NCI-H446 (cell line): ENCODE results near the gene TULP4.

Experiments
- DNase-seq, 2 experiments: peaks; one replicate each; lab custom pipeline; 2025; lab: John Stamatoyannopoulos, UW

TULP4 gene

GRCh38 chr6:158358450-158359077 is 46.3 kb downstream of the TULP4 start:
- no peak for DNase-seq

- no peak for DNase-seq
Observed at GRCh38 chr6:158361068-158361467, 48.8 kb downstream of the TULP4 start.

GRCh38 chr6:158361961-158362669 is 49.9 kb downstream of the TULP4 start:
- DNase-seq: no peak

GRCh38 chr6:158366363-158366762 is 54.1 kb downstream of the TULP4 start:
- DNase-seq: no peak

- DNase-seq: no peak
Observed at GRCh38 chr6:158367816-158368215, 55.6 kb downstream of the TULP4 start.

- DNase-seq: no peak
Observed at GRCh38 chr6:158369241-158369640, 57.0 kb downstream of the TULP4 start.

- DNase-seq: no peak
Observed at GRCh38 chr6:158370805-158371204, 58.5 kb downstream of the TULP4 start.

GRCh38 chr6:158371261-158371660 is 59.0 kb downstream of the TULP4 start:
- DNase-seq: no peak

- no peak for DNase-seq
Observed at GRCh38 chr6:158372574-158372973, 60.3 kb downstream of the TULP4 start.

GRCh38 chr6:158373214-158373613 is 60.9 kb downstream of the TULP4 start:
- no peak for DNase-seq

GRCh38 chr6:158374020-158374419 is 61.8 kb downstream of the TULP4 start:
- no peak for DNase-seq

GRCh38 chr6:158376631-158377081 is 64.4 kb downstream of the TULP4 start:
- DNase-seq: peak in 1 of 2 experiments; percentile 39

GRCh38 chr6:158377860-158378259 is 65.6 kb downstream of the TULP4 start:
- no peak for DNase-seq

- DNase-seq: no peak
Observed at GRCh38 chr6:158379336-158379735, 67.1 kb downstream of the TULP4 start.

- DNase-seq: no peak
Observed at GRCh38 chr6:158381214-158381613, 68.9 kb downstream of the TULP4 start.

GRCh38 chr6:158382491-158382890 is 70.2 kb downstream of the TULP4 start:
- DNase-seq: no peak

- DNase-seq: no peak
Observed at GRCh38 chr6:158383057-158383456, 70.8 kb downstream of the TULP4 start.

- DNase-seq: no peak
Observed at GRCh38 chr6:158383542-158383941, 71.3 kb downstream of the TULP4 start.

GRCh38 chr6:158384671-158385110 is 72.4 kb downstream of the TULP4 start:
- no peak for DNase-seq

GRCh38 chr6:158387036-158387435 is 74.8 kb downstream of the TULP4 start:
- DNase-seq: no peak

- no peak for DNase-seq
Observed at GRCh38 chr6:158387578-158387977, 75.3 kb downstream of the TULP4 start.

- DNase-seq: no peak
Observed at GRCh38 chr6:158388727-158389126, 76.5 kb downstream of the TULP4 start.

- no peak for DNase-seq
Observed at GRCh38 chr6:158389193-158389919, 77.1 kb downstream of the TULP4 start.
